Stimulated activated CD4-positive, alpha-beta T cell treated with anti-CD3 and anti-CD28 coated beads, Interleukin-4, amount 100 ng/mL, for 1 hour (primary cell): ENCODE measurements around the gene SLC6A15.

ENCODE experiments used
- DNase-seq: peaks from one replicate; pipeline ENCODE4 v3.0.0-alpha.2; 2020

SLC6A15 gene

GRCh38 chr12:84874125-84874824, 38.3 kb downstream of the SLC6A15 start:
- DNase-seq = no peak

DNA sequence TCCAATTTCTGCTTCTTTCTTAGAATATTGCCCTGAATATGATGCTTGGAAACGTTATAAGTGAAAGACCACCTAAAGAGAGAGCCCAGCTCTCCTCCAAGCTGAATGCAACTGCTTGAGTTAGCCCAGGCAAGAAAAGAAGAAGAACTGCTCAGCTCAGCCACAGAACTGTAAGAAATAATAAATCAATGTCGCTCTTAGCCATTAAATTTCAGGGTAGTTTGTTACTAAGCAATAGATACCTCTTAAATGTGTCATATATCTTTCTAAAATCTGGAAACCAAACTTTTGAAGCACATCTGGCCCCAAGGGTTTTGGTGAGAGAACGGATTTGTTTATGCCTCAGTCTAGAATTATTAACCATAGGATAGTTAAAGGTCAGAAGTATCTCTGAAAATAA, 50.4 kb downstream of the SLC6A15 start:
- no peak for DNase-seq

GRCh38 chr12:84860718-84861117, 51.9 kb downstream of the SLC6A15 start:
- DNase-seq = no peak

DNA sequence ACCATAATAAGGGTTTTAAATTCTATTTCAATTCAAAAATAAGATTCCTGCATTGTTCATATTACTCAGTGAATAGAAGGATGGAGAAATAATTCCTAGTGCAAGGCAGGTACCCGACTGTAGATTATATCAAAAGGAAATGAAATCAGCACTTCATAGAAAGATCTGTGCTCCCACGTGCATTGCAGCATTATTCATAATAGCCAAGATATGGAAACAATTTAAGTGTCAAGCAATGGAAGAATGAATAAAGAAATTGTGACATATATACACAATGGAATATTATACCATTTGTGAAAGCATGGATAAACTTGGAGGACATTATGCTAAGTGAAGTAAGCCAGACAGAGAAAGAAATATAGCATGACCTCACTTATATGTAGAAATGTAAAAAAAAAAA, 53.8 kb downstream of the SLC6A15 start:
- no peak for DNase-seq

GRCh38 chr12:84857525-84858208, 54.9 kb downstream of the SLC6A15 start:
- DNase-seq = no peak

DNA sequence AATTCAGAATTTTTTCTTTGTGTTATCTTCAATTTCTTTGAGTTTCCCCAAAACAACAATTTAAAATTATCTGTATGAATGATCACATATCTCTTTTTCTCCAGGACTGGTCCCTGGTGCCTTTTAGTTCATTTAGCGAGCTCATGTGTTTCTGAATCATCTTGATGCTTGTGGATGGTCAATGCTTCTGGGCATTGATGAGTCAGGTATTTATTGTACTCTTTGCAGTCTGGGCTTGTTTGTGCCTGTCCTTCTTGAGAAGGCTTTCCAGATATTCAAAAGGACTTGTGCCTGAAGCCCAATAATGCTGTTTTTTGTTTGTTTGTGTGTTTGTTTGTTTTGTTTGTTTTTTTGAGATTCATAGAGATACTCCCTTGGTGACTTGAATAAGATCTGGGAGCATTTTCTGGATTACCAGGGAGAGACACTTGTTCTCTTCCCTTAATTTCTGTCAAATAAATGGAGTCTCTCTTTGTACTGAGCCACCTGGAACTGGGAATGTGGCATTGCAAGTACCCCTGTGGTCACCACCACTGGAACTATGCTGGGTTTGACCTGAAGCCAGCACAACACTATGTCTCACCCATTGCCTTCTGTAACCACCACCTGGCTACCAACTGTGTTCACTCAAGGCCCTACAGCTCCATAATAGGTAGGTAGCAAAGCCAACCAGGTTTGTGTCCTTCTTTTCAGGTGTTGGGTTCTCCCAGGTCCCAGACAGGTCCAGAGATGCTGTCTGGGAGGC, 56.3 kb downstream of the SLC6A15 start:
- DNase-seq = no peak

- no peak for DNase-seq
Observed at GRCh38 chr12:84843593-84844144, 68.9 kb downstream of the SLC6A15 start.

DNA sequence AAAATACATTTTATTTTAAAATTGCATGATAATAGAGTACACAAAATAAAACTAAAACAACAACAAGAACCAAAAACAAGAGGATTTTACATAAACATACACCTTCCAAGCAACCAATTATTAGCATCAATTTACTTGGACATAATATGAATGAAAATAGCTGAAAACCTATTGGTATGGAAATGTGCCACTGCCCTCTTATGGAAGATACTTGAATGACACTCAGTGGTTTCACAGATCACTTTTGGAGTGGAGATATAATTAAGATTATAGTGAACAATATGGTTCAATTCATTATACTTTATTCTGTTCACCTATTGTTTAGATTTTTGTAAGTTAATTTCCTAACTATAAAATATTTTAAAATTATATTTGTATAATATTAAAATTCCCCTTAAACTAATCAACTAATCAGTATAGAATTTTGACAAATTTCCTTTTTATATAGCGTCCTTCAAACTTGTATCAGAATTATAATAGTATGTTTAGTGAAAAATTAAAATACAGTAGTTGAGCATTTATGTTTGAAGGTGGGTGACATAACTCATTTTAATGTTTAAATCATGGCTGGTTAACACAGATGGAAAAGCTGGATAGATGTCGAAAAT, 70.1 kb downstream of the SLC6A15 start:
- DNase-seq = no peak

DNA sequence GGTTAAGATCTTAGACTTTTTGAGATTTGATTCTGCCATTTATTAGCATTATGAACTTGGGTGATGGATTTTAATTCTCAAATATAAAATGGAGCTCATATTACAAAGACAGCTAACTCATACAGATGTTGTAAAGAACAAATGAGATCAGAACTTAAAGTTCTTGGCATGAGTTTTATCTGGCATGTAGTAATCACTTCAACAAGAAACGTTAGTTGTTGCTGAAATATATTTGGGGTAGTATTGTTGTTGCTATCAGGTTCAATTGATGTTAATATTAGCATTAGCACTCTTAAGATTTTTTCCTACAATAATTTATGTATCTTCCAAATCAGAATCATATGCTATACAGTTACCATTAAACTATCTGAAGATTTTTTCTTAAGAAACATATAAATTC, 71.0 kb downstream of the SLC6A15 start:
- no peak for DNase-seq

DNA sequence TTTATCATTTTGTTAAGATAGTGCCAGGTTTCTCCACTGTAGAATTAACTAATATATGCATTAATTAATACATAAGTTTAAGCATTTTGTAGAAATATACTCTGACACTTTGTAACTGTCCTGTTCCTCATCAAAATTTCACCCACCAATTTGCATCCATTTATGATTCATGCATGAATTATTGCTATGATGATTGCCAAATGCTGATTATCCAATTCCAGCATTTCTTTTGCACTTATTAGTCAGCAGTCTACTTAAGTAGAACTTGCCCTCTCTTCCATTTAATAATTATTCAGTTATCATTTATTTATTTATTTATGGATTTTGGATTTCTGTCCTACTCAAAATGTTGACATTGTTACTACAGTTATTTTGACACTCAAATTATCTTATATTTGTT, 72.2 kb downstream of the SLC6A15 start:
- no peak for DNase-seq

- DNase-seq = no peak
Observed at GRCh38 chr12:84826925-84827324, 85.7 kb downstream of the SLC6A15 start.

GRCh38 chr12:84825149-84825548, 87.5 kb downstream of the SLC6A15 start:
- DNase-seq = no peak

DNA sequence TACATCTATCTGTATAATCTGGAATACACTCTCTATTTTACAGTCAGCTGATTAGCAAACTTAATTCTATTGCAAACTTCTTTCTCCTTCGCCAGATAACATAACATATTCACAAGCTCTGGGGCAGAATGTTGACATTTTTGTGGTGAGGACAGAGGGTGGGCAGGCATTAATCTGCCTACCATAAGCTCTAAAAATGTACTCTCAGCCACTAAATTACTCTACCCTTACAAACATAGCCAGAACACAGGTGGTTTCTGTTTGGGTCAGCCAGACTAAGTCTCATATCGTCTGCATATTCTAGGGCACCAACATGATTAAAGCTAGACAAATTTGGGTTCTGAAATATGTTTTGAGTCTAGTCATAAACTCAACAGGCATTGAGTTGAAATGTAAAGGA, 90.1 kb downstream of the SLC6A15 start:
- DNase-seq = no peak

DNA sequence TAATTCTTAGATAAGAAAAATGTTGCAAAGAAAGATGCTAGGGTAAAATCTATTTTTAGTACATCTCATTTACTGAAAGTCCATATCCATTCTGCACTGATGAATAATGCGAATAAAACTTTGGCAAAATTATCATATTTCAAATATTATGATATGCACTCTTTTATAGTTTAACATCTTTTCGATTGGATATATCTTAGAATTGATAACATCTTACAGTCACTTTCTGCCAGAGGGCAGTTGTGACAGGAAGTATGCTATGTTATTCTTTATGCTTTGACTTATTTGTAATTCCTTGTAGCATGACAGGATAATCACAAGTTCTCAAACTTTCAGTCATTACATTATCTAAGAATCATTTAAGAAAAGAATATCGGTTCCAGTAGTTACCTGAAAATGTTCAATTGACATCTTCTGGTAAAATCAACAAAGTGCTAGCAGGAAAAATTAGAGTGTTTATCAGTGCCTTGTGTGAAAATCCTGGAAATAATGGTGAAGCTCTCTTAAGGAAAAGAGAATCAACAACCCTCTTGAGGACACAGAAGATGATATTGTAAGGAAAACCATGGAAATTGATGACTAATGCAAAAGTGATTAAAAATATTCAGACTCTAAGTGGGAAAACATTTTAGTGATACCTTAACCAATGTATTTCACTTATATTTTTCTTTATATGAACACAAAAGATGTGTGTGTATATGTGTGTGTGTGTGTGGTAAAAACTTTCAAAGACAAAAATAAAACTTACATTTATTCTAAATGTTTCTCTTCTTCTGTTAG, 95.5 kb downstream of the SLC6A15 start:
- no peak for DNase-seq

- DNase-seq = no peak
Observed at GRCh38 chr12:84814664-84815245, 97.8 kb downstream of the SLC6A15 start.

DNA sequence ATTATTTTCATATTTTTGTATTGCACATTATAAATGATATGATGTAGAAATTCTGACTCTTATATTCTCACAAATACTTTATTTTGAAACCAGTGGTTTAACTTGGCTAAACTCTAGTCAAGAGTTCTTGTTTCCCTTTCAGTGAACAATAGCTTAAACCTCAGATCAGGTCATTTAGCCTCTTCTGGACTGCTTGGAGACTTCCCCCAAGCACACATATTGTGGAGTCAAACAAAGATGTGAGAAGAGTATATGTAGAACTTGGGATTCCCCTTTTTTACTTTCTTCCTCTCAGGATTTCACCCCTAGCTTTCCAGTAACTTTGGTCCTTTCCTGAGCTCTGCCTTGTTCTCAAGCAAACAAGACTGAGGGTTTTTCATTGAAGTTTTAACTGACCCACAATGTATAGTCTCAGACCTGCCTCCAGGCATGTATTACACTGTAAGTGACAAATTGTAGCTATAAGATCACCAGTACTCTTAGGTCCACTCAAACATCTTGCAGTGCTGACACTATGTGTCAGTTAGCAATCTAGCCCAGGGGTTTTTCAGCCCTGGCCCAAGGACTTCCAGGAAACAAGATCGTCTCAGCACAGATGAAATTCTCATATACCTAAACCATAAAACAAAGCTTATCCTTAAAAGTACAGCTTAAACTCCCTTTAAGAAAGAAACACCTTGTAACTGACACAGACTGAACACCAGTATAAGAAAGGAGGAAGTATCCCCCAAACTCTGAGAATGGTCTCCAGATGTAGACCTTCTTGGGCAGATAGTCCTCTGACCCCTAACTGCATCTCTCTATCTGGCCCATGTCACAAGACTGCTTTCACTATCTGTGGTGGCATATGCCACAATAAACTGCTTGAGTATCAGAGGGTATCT, 98.6 kb downstream of the SLC6A15 start:
- no peak for DNase-seq

DNA sequence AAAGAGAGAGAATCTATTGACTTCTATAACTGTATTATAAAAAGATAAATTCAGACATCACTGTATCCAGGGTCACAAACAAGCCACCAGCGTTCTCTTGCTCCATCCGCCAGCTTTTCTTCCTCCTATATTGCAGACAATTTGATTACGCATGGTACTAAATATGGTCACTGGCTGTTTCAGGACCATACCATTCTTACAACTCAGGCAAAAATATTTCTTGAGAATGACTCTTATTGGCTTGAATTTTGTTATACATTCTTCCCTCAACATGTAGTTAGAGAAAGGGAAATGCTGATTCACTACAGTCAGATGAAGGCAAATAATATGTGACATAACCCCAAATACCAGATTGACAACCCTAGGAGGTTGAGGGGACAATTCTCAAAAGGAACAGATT, 101.3 kb downstream of the SLC6A15 start:
- no peak for DNase-seq

DNA sequence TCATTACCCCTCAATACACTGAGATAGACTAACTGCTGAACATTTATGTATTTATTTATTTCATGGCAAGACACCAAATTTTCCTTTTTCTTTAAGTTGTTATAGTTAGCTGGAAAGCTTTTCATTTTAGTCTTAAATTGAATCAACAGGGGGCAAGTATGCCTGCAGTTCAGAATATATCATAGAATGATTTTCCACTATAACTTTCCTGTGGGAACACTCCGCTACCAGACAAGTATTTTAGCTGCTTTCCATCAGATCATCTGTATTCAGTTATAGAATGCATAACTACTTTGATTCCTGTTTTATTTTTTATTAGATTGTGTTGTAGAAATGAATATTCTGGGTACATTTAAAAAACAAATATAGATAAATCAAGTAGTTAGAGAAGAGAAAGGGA, 102.0 kb downstream of the SLC6A15 start:
- no peak for DNase-seq
